Pancreas (tissue), 10 donors: ENCODE results near the gene CFAP100. TPM values are rescaled to one million over a fixed set of nuclear protein-coding genes. Genes with fewer than 3 reads are reported as not detected.
A peak's percentile ranks its signal among the peaks of the same experiment; 100 is the strongest.

Source experiments
- ATAC-seq, 4 donors: fragments of 200-7000 bp; cut with Tn5 transposase; one replicate each; pipeline versions ENCODE4 v1.8.0 to v1.9.1; 2020; ENCODE audit warnings: mild to moderate bottlenecking in 4 of 4, moderate library complexity in 4 of 4
- DNase-seq, 6 donors: peaks; one replicate each; pipeline ENCODE4 v3.0.0-alpha.2; 2020
- FAIRE-seq: peaks from 2 replicates; lab custom pipeline; 2012; peaks lifted over from hg19 to GRCh38; lab: Jason Lieb, UNC
- H3K27ac ChIP-seq, 4 donors: fragments of 200-600 bp; sonication (generic); 1 replicate in 3 of 4; 2 replicates in 1 of 4; pipeline versions ENCODE4 v1.5.0 to v1.8.0; 2020
- H3K27me3 ChIP-seq, 4 donors: fragments of 200-600 bp; one replicate each; pipeline ENCODE4 v1.8.0; 2021
- H3K36me3 ChIP-seq, 3 donors: fragments of 200-600 bp; sonication (generic) in 1 of 3; one replicate each; pipeline versions ENCODE4 v1.5.0 to v1.8.0; 2020 to 2021
- H3K4me1 ChIP-seq, 3 donors: fragments of 200-600 bp; one replicate each; pipeline ENCODE4 v1.8.0; 2021
- H3K4me3 ChIP-seq, 4 donors: fragments of 200-600 bp; sonication (generic) in 2 of 4; one replicate each; pipeline versions ENCODE4 v1.5.0 to v1.8.0; 2020 to 2021
- H3K9me3 ChIP-seq, 4 donors: fragments of 200-600 bp; one replicate each; pipeline ENCODE4 v1.8.0; 2021
- WGBS, 2 donors: extraction: QIAGEN DNeasy Blood & Tissue Kit; methylation state at CpG; one replicate each; pipeline ENCODE4 v1.1.7; 2013; 5-methylcytosine and 5-hydroxymethylcytosine counted together
- intact Hi-C, 3 donors: fragments of 100-400 bp; cut with DNase I; formaldehyde crosslinking; loops; one replicate each; pipeline versions ENCODE4 v1.11.1 to v1.14.2; 2022
- polyA plus RNA-seq, 2 donors: library from polyadenylated mRNA; stranded (reverse); fragments of 200-250 nt; gene quantifications; one replicate each; pipeline ENCODE4 v1.2.3, GENCODE V29; 2013
- total RNA-seq, 6 donors: library from RNA; stranded (reverse); fragmentation: NEBNext Ultra II Directional in 4 of 6; extraction: Animal tissue kit (Norgen Biotek cat#: 25700) in 4 of 6; gene quantifications; one replicate each; pipeline versions ENCODE4 v1.2.1 to v1.2.4, GENCODE V29; 2021 to 2023
- TF ChIP-seq, protein P1 (sequence below), 4 donors: fragments of 200-600 bp; sonication (generic) in 3 of 4; IDR thresholded peaks; one replicate each; pipeline versions ENCODE4 v1.5.0 to v1.8.0; 2021; ENCODE audit warnings: antibody characterized with exemption in 4 of 4
- donor health status: healthy with polysubstance abuse.
- donor health status: DM: no; HTN: no; CAD: no; lungs with moderate emphysema.
- donor health status: DM: no; HTN: no; CAD: no.
- donor health status: control.
- donor health status: control.
- donor health status: Bipolar disorder and iron deficiency.
- donor health status: DM: yes; HTN: yes; CAD: no.
- donor health status: DM: no; HTN: no; CAD: no.
- donor health status: DM: no; HTN: no; CAD: no.
- donor health status: DM: yes; HTN: yes; CAD: no.

CFAP100 gene
- total and polyA plus RNA-seq, 8 donors, result not detected

GRCh38 chr3:126407412-126408044 lies 12.8 kb downstream of the CFAP100 start:
- Histone ChIP-seq H3K9me3 (no peaks in the 10 kb centered on the region), H3K4me1 (no peaks in the 10 kb centered on the region), H3K27me3 (no peaks in the 10 kb centered on the region), H3K27ac (no peak overlapping the region), H3K36me3 (no peaks in the 10 kb centered on the region), H3K4me3 (no peak overlapping the region)
- FAIRE-seq (no peak), DNase-seq (no peak), ATAC-seq (no peak)
- intact Hi-C loops, result no loop called here
- TF ChIP-seq, protein P1, sequence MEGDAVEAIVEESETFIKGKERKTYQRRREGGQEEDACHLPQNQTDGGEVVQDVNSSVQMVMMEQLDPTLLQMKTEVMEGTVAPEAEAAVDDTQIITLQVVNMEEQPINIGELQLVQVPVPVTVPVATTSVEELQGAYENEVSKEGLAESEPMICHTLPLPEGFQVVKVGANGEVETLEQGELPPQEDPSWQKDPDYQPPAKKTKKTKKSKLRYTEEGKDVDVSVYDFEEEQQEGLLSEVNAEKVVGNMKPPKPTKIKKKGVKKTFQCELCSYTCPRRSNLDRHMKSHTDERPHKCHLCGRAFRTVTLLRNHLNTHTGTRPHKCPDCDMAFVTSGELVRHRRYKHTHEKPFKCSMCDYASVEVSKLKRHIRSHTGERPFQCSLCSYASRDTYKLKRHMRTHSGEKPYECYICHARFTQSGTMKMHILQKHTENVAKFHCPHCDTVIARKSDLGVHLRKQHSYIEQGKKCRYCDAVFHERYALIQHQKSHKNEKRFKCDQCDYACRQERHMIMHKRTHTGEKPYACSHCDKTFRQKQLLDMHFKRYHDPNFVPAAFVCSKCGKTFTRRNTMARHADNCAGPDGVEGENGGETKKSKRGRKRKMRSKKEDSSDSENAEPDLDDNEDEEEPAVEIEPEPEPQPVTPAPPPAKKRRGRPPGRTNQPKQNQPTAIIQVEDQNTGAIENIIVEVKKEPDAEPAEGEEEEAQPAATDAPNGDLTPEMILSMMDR (IDR thresholded peaks at IDR 0.05), result no peak
- WGBS, 2 donors, result 79 to 90% methylated on average over 5 of the region's 5 CpGs

DNA sequence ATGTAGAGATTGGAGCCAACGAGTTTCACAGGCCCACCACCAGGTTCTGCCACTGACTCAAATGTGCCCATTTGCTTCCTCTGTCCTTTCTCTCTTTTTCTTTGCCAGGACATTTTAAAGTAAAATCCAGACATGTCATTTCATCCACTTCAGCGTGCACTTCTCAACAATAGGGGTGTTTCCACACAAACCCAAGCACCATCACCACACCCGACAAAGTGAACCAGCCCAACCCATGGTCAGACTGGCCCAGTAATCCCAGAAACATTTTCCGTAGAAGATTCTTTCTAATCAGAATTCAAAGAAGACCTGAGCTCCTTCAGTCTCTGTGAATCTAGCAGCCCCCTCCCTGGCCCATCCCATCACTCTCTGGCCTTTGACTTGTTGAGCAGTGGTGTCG lies 13.4 kb downstream of the CFAP100 start:
- no peak for ATAC-seq
- H3K27me3 ChIP-seq, result no peaks in the 10 kb centered on the region
- H3K4me1 ChIP-seq, result no peaks in the 10 kb centered on the region
- no peaks in the 10 kb centered on the region for H3K36me3 ChIP-seq
- no peak for FAIRE-seq
- 86 to 88% methylated on average over 5 of the region's 5 CpGs for WGBS, 2 donors
- no peak overlapping the region for H3K4me3 ChIP-seq
- intact Hi-C loops, result no loop called here
- H3K27ac ChIP-seq, result no peak overlapping the region
- no peaks in the 10 kb centered on the region for H3K9me3 ChIP-seq
- DNase-seq, result no peak
- TF ChIP-seq, protein P1 (IDR thresholded peaks at IDR 0.05), result no peak

DNA sequence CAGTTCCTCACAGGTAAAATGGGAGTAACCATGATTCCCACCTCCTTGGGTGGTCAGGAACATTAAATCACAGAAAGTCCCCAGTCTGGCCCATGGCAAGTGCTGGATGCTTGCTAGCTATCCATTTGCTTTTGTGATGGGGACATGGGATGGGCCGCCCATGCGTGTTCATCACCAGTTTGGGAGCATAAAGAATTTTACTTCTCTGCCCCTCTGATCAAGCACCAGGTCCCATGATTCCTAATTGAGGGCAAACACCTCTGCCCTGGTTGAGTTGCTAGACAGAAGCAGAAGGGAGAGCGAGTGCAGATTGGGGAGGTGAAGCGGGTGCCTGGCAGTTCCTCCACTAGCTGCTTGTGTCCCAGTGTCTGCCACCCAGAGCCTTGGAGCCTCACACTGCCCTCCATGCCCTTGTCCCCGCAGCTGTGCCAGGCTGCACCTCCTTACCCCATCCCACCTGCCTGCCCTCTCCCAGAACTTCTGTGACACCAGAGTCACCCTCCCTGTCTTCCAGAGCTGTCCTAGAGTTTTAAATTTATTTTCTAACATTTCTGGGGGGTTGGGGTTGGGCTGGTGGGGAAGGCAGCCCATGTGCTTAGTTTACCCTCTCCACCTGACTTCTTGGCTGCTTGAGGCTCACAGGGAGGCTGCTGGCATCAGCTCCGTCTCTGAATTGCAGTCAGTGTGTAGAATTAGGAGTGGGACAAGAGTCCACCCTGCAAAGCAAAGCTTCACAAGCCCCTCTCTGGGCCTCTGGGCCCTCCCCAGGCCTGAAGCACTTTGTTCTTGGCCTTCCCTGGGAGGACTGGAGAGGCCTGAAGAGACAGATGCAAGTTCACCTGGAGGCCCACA lies 18.4 kb downstream of the CFAP100 start:
- Histone ChIP-seq H3K36me3 (no peaks in the 10 kb centered on the region), H3K27me3 (no peaks in the 10 kb centered on the region), H3K9me3 (no peaks in the 10 kb centered on the region), H3K27ac (no peak overlapping the region), H3K4me3 (no peak overlapping the region), H3K4me1 (peaks cover 0 to 5% (median 0%) of the 10 kb centered on the region in 3 donors)
- FAIRE-seq, result no peak
- intact Hi-C loops, result no loop called here
- WGBS, 2 donors, result 89 to 95% methylated on average over 6 of the region's 6 CpGs
- peak in 1 of 6 donors; percentile 3 for DNase-seq
- TF ChIP-seq, protein P1 (IDR thresholded peaks at IDR 0.05), result no peak
- ATAC-seq, result no peak

GRCh38 chr3:126413693-126414080 lies 19.0 kb downstream of the CFAP100 start:
- Histone ChIP-seq H3K27ac (no peak overlapping the region), H3K36me3 (no peaks in the 10 kb centered on the region), H3K27me3 (no peaks in the 10 kb centered on the region), H3K4me1 (peaks cover 0 to 5% (median 0%) of the 10 kb centered on the region in 3 donors), H3K9me3 (no peaks in the 10 kb centered on the region), H3K4me3 (no peak overlapping the region)
- intact Hi-C loops, result no loop called here
- 68 to 88% methylated on average over 4 of the region's 4 CpGs for WGBS, 2 donors
- ATAC-seq (no peak), DNase-seq (peak in 2 of 6 donors; percentile 2 to 24), FAIRE-seq (no peak)
- TF ChIP-seq, protein P1 (IDR thresholded peaks at IDR 0.05), result no peak
